Stimulated activated effector memory CD8-positive, alpha-beta T cell treated with anti-CD3 and anti-CD28 coated beads, Interleukin-12 subunit alpha, Interleukin-12 subunit beta, amount 100 ng/mL, for 72 hours (primary cell): ENCODE data around the gene MYADML2.

Experiments used
- ATAC-seq: fragments of 150-1000 bp; cut with Tn5 transposase; 2 replicates; pipeline ENCODE4 v1.10.0; 2021
- DNase-seq, 2 donors: peaks; one replicate each; pipeline ENCODE4 v3.0.0; 2021 to 2022; ENCODE audit warnings: low spot score in 2 of 2
- H3K27ac Mint-ChIP-seq: one replicate; pipeline ENCODE4 v1.8.0; 2022; ENCODE audit warnings: mild to moderate bottlenecking, mixed read lengths
- H3K36me3 Mint-ChIP-seq: one replicate; pipeline ENCODE4 v1.8.0; 2022; ENCODE audit warnings: mild to moderate bottlenecking, mixed read lengths
- H3K4me1 Mint-ChIP-seq: one replicate; pipeline ENCODE4 v1.8.0; 2022; ENCODE audit warnings: mixed read lengths
- H3K4me3 Mint-ChIP-seq: one replicate; pipeline ENCODE4 v1.8.0; 2022; ENCODE audit warnings: mild to moderate bottlenecking, mixed read lengths
- H3K9me3 Mint-ChIP-seq: one replicate; pipeline ENCODE4 v1.8.0; 2022; ENCODE audit warnings: mixed read lengths

Gene MYADML2

DNA sequence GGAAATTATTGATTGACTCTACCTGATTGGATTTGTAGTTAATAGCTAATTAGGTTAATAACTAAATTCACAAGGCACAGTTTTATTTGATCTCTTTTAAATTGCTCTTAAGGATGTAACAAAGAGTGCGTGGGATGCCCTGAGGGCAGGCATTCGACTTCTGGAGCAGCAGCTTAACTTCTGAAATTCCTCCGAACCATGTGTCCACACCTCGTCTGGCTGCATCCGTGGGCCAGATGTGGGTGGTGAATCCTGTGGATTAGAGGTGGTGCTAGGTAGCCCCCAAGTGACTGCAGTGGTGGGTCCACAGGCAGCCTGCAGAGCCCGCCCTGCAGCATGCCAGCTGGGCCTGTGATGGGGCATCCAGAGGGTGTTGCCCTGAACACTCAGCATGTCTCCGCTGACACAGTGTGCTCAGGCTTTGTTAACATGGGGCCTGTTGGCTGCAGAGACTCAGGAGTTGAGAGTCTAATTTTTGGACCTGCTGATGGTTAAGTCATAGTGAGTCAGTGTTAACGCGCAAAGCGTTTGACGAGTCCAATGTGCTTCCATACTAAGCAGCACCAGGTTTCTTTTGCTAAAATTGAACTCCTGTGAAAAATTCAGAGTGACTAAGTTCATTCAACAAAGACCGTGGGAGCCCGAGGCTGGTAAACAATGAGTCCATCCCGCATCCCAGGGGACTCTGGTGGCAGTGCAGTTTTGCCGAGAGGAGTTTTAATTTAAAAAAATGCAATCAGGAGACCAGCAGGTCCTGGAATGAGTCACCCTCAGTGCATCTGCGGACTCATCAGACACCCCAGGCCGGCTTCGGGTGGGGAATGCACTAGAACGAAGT lies 48.8 kb downstream of the MYADML2 start:
- H3K9me3 Mint-ChIP-seq, result no peaks in the 10 kb centered on the region
- H3K36me3 Mint-ChIP-seq, result peaks cover 72% of the 10 kb centered on the region
- no peak for DNase-seq
- no peak overlapping the region for H3K4me3 Mint-ChIP-seq
- no peak for ATAC-seq
- H3K4me1 Mint-ChIP-seq, result peaks cover 10% of the 10 kb centered on the region
- H3K27ac Mint-ChIP-seq, result no peak overlapping the region

DNA sequence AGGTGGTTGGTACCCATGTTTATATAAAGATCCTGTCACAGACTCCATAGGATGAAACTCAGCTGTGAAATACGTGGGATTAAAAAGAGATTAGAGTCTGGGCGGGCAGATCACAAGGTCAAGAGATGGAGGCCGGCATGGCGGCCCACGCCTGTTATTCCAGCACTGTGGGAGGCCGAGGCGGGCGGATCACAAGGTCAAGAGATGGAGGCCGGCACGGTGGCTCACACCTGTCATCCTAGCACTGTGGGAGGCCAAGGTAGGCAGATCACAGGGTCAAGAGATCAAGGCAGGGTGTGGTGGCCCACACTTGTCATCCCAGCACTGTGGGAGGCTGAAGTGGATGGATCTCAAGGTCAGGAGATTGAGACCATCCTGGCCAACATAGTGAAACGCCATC lies 51.6 kb downstream of the MYADML2 start:
- peaks cover 87% of the 10 kb centered on the region for H3K36me3 Mint-ChIP-seq
- no peaks in the 10 kb centered on the region for H3K9me3 Mint-ChIP-seq
- H3K4me3 Mint-ChIP-seq, result no peak overlapping the region

DNA sequence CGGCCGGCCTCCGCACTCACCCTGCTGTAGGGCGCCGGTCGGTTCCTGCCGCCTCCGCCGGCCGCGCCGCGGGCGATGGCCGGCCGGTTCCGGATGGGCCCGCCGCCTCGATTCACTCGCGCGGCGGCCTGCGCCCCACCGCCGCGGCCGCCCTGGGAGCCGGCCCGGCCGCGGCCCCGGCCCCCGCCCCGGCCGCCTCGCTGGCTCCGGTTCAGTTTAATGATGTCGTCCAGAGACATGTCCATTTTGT lies 55.8 kb downstream of the MYADML2 start:
- ATAC-seq (peak; percentile 27), DNase-seq (no peak)
- Mint-ChIP-seq H3K36me3 (peaks cover 90% of the 10 kb centered on the region), H3K4me1 (peaks cover 25% of the 10 kb centered on the region), H3K9me3 (no peaks in the 10 kb centered on the region), H3K4me3 (peak overlapping the region; percentile 82), H3K27ac (peak overlapping the region; percentile 96)

More for the DNA sequence above, 51.6 kb downstream of the MYADML2 start:
- no peak for ATAC-seq
- Mint-ChIP-seq H3K27ac (no peak overlapping the region), H3K4me1 (peaks cover 4% of the 10 kb centered on the region)
- no peak for DNase-seq

DNA sequence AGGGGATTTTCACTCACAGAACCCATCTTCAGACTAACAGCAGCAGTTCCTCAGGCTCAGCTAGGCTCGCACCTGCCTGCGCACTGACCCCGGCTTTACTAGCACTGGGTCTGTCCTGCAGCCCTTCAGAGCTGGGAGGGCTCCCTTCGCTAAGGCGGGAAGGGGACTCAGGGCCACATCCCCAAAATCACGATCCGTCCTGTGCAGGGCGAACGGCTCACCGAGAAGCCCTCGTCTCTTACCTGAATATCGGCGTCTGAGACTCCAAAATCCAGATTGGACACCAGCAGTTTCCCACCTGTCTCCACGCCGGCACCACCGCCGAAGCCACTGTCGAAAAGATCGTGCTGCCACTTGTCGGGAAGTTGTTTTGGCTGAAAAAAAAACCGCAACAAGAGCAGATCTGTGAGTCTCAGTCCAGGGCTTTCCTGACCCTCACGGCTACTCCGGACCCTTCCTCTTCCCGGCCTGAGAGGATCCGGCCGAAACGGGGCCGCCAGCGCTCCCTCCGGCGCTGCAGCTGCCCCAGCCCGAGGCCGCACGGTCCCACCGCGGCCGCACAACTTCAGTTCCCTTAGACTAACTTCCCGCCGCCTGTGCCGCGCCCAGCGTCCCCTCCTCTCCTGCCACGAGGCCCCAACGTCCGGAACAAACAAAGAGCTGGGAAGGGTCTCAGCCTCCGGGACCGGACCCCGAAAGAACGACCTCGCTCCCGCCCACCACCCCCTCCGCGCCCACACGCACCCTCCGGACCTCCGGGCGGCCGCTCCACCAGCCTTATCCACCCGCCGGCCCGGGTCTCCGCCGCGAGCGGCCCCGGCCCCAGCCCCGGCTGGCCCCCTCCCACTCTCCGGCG lies 56.4 kb downstream of the MYADML2 start:
- no peaks in the 10 kb centered on the region for H3K9me3 Mint-ChIP-seq
- ATAC-seq (peak; percentile 3), DNase-seq (no peak)
- H3K4me1 Mint-ChIP-seq, result peaks cover 29% of the 10 kb centered on the region
- H3K36me3 Mint-ChIP-seq, result peaks cover 90% of the 10 kb centered on the region
- peak overlapping the region; percentile 96 for H3K27ac Mint-ChIP-seq
- H3K4me3 Mint-ChIP-seq, result peak overlapping the region; percentile 82
